SK-N-SH treated with all-trans-retinoic acid at 6 μM for 48 hours (cell line): ENCODE results near the gene SQSTM1.

ENCODE experiments used
- ARNTL ChIP-seq: fragments of 450-650 bp; formaldehyde crosslinking; IDR thresholded peaks from 2 replicates; pipeline ENCODE4 v1.5.0; 2020; ENCODE audit warnings: low read depth, mild to moderate bottlenecking, moderate library complexity, borderline replicate concordance
- ZFP3 ChIP-seq: fragments of 250-450 bp; sonication (Bioruptor Pico); IDR thresholded peaks from 2 replicates; pipeline ENCODE4 v1.5.0; 2020; ENCODE audit warnings: mild to moderate bottlenecking, moderate library complexity
- ZNF8 ChIP-seq: fragments of 450-650 bp; formaldehyde crosslinking; IDR thresholded peaks from 2 replicates; pipeline ENCODE4 v1.5.0; 2020; ENCODE audit warnings: mild to moderate bottlenecking, moderate library complexity
- TF ChIP-seq, protein P1 (sequence below): fragments of 250-450 bp; sonication (Bioruptor Pico); IDR thresholded peaks from 2 replicates; pipeline ENCODE4 v1.5.1; 2020; ENCODE audit warnings: low read depth, mild to moderate bottlenecking, moderate library complexity
- TF ChIP-seq, protein P2 (sequence below): fragments of 250-450 bp; sonication (Bioruptor Pico); IDR thresholded peaks from 2 replicates; pipeline ENCODE4 v1.8.0; 2020; ENCODE audit warnings: mild to moderate bottlenecking, moderate library complexity, borderline replicate concordance

DNA sequence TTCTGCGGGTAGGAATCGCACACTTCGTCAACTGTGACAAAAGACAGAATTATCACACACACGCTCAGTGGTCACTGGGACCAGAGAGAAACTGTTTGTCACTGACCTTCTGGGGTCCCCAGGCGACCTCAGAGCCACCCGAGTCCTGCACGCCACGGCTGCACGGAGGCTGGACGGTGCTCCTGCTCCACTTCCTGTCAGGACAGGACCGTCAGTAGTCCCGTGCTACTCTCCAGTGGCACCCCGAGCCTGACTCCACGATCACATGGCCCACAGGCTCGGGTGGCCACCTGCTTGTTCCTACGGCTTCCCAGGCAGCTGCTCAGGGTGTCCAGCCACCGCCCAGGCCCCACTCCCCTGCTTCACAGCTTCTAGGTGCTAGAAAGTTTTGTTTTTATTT lies 20.1 kb downstream of the SQSTM1 start:
- TF ChIP-seq, protein P1, sequence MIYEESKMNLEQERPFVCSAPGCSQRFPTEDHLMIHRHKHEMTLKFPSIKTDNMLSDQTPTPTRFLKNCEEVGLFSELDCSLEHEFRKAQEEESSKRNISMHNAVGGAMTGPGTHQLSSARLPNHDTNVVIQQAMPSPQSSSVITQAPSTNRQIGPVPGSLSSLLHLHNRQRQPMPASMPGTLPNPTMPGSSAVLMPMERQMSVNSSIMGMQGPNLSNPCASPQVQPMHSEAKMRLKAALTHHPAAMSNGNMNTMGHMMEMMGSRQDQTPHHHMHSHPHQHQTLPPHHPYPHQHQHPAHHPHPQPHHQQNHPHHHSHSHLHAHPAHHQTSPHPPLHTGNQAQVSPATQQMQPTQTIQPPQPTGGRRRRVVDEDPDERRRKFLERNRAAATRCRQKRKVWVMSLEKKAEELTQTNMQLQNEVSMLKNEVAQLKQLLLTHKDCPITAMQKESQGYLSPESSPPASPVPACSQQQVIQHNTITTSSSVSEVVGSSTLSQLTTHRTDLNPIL (CRISPR knock-in tag): no peak
- TF ChIP-seq ARNTL (CRISPR knock-in tag) (no peak), ZFP3 (CRISPR knock-in tag) (no peak), ZNF8 (CRISPR knock-in tag) (no peak)
- TF ChIP-seq, protein P2, sequence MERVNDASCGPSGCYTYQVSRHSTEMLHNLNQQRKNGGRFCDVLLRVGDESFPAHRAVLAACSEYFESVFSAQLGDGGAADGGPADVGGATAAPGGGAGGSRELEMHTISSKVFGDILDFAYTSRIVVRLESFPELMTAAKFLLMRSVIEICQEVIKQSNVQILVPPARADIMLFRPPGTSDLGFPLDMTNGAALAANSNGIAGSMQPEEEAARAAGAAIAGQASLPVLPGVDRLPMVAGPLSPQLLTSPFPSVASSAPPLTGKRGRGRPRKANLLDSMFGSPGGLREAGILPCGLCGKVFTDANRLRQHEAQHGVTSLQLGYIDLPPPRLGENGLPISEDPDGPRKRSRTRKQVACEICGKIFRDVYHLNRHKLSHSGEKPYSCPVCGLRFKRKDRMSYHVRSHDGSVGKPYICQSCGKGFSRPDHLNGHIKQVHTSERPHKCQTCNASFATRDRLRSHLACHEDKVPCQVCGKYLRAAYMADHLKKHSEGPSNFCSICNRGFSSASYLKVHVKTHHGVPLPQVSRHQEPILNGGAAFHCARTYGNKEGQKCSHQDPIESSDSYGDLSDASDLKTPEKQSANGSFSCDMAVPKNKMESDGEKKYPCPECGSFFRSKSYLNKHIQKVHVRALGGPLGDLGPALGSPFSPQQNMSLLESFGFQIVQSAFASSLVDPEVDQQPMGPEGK (CRISPR knock-in tag): no peak
